Measurements from ENCODE around the gene CMIP. TPM values are rescaled to one million over a fixed set of nuclear protein-coding genes. Genes with fewer than 3 reads are reported as not detected.

Gene CMIP
- total and polyA plus RNA-seq, 3 donors from 2014 or later, result 34.9 to 72.5 (median 42.0) TPM

DNA sequence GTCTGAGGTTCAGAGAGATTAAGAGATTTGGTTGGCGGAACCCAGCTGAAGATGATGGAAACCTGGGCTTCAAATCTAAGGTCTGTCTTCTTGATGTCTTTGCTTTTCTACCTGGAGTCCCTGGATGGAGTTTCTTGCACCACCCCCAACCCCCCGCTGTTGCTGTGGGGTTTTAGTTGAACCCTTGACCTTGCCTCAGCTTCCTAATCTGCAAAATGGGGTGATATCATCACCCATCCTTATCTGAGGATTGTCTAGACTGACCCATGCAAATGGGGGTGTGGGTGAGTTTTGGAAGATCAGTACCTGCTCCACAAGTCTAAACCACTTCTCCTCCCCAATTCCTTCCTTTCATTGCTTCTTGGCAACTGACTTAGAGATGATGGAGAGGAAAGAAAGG, 9.0 kb upstream of the CMIP start:
- Histone ChIP-seq H3K4me1 (no peaks in the 10 kb centered on the region), H3K36me3 (ENCODE audit: low read depth, missing control alignments) (no peaks in the 10 kb centered on the region), H3K4me3 (no peak overlapping the region), H3K27ac (no peak overlapping the region), H3K9me3 (no peaks in the 10 kb centered on the region), H3K27me3 (no peaks in the 10 kb centered on the region)
- DNase-seq, result no peak
- 98 to 100% methylated on average over 2 of the region's 2 CpGs for WGBS, 2 donors
- intact Hi-C loops (cut with DNase I; ENCODE audit: low total_unique reads), result no loop called here
- TF ChIP-seq, protein P1, sequence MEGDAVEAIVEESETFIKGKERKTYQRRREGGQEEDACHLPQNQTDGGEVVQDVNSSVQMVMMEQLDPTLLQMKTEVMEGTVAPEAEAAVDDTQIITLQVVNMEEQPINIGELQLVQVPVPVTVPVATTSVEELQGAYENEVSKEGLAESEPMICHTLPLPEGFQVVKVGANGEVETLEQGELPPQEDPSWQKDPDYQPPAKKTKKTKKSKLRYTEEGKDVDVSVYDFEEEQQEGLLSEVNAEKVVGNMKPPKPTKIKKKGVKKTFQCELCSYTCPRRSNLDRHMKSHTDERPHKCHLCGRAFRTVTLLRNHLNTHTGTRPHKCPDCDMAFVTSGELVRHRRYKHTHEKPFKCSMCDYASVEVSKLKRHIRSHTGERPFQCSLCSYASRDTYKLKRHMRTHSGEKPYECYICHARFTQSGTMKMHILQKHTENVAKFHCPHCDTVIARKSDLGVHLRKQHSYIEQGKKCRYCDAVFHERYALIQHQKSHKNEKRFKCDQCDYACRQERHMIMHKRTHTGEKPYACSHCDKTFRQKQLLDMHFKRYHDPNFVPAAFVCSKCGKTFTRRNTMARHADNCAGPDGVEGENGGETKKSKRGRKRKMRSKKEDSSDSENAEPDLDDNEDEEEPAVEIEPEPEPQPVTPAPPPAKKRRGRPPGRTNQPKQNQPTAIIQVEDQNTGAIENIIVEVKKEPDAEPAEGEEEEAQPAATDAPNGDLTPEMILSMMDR (IDR thresholded peaks at IDR 0.05), result no peak
- no peak for TF ChIP-seq POLR2A (IDR thresholded peaks at IDR 0.05)

DNA sequence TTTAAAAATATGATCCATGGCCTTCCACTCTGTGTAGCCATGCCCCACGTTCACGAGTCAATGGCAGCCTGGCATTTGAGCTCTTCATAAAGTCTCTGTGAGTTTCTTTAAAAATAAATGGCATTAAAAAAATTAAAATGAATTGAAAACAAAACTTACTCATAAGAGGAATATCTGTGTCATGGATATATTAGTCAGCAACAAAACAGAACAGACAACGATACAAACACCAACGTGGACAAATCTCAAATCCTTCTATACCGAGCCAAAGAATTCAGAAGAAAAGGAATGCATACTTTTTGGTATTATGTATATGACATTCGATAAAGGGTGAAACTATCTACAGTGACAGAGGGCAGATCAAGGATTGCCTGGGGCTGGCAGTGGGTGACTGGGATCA, 8.2 kb upstream of the CMIP start:
- WGBS, 2 donors, result 92 to 93% methylated on average over 6 of the region's 6 CpGs
- TF ChIP-seq POLR2A (IDR thresholded peaks at IDR 0.05), result no peak
- TF ChIP-seq, protein P1 (IDR thresholded peaks at IDR 0.05), result no peak
- H3K36me3 ChIP-seq (ENCODE audit: low read depth, missing control alignments), result no peaks in the 10 kb centered on the region
- H3K4me1 ChIP-seq, result no peaks in the 10 kb centered on the region
- H3K27me3 ChIP-seq, result no peaks in the 10 kb centered on the region
- no peak for DNase-seq
- H3K4me3 ChIP-seq, result no peak overlapping the region
- intact Hi-C loops (cut with DNase I; ENCODE audit: low total_unique reads), result no loop called here
- no peaks in the 10 kb centered on the region for H3K9me3 ChIP-seq
- H3K27ac ChIP-seq, result no peak overlapping the region

DNA sequence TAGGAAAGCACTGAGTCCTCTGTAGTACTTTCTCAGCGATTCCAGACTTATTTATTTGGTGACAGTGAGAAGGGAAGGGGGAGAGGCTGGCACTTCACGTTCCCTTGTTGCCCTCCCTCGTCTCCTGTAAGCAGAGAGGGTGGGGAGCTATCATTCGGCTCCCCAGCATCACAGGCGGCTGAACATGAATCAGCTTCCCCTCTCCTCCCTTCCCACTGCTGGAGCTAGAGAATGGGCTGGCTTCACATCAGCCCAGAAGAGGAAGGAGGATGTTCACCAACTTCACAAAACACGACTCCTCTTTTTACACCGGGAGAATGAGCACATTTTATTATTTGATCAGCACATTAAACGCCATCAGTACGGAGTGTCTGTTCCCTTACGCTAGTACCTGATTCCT, 6.7 kb upstream of the CMIP start:
- H3K4me1 ChIP-seq, result no peaks in the 10 kb centered on the region
- TF ChIP-seq, protein P1 (IDR thresholded peaks at IDR 0.05), result no peak
- no peak for TF ChIP-seq POLR2A (IDR thresholded peaks at IDR 0.05)
- H3K27me3 ChIP-seq, result no peaks in the 10 kb centered on the region
- WGBS, 2 donors, result 54 to 64% methylated on average over 10 of the region's 10 CpGs
- H3K27ac ChIP-seq, result no peak overlapping the region
- no peak for DNase-seq
- intact Hi-C loops (cut with DNase I; ENCODE audit: low total_unique reads), result no loop called here
- no peaks in the 10 kb centered on the region for H3K9me3 ChIP-seq
- H3K4me3 ChIP-seq, result no peak overlapping the region
- H3K36me3 ChIP-seq (ENCODE audit: low read depth, missing control alignments), result no peaks in the 10 kb centered on the region

DNA sequence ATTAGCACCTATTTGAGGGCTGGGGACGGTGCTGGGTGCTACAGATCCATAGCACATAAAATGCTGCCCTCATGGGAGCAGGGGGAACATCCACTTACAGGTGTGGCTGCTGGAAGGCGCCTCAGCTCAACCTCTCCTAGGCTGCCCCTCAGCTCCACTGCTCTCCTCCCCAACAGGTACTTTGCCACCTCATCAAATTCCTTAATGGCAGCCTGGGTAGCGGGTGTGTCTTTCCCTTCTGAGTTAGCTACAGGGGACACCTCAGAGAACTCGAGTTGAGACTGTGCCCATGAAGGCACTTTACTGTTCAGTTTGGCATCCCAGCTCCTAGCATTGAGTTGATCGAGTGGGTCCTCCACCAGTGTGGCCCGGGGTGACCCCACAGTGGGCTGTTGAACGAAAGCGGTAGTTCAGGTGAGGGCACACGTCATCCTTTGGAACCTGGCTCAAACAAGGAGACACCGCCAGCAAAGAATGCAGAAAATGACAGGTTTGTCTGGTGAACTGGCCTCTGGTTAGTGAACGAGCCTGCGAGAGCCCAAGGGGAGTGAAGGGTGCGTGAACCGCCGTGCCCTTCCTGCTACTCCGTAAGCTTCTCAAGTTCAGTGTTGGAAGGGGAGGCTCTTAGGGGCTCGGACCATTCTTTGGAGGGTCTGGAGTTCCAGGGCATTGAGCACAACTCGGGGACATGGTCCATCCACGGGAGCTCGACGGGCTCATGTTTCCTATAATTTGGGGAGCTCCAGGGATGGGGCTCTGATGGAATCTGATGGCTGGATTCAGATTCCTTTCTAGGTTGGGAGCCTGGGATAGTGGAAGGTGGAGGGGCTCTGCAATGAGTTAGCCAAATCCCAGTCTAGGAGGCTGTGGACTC, 3.5 kb upstream of the CMIP start:
- 82 to 90% methylated on average over 19 to 21 of the region's 21 CpGs for WGBS, 2 donors
- Histone ChIP-seq H3K27me3 (no peaks in the 10 kb centered on the region), H3K36me3 (ENCODE audit: low read depth, missing control alignments) (no peaks in the 10 kb centered on the region), H3K9me3 (no peaks in the 10 kb centered on the region), H3K4me3 (no peak overlapping the region), H3K27ac (no peak overlapping the region), H3K4me1 (peaks cover 5% of the 10 kb centered on the region)
- intact Hi-C loops (cut with DNase I; ENCODE audit: low total_unique reads), result no loop called here
- TF ChIP-seq, protein P1 (IDR thresholded peaks at IDR 0.05), result no peak
- TF ChIP-seq POLR2A (IDR thresholded peaks at IDR 0.05), result no peak
- no peak for DNase-seq
